GM10248 (cell line): ENCODE results near the gene EDAR.

Source experiments
- CTCF ChIA-PET: fragments of 300-600 bp; sonication (Branson Sonifier 250); formaldehyde crosslinking; extraction: SDS; loops from one replicate; lab custom pipeline; 2021; ENCODE audit warnings: antibody characterized with exemption; lab: Yijun Ruan, JAX
- POLR2A ChIA-PET: fragments of 350-650 bp; sonication (Branson Sonifier 250); formaldehyde crosslinking; extraction: SDS; loops from one replicate; lab custom pipeline; 2020; ENCODE audit warnings: antibody characterized with exemption; lab: Yijun Ruan, JAX
- DNase-seq: peaks from one replicate; pipeline ENCODE4 v3.0.0; 2012; ENCODE audit errors: extremely low spot score
- TF ChIP-seq, protein P1 (sequence below): IDR thresholded peaks from 2 replicates; pipeline ENCODE4 v1.5.1; 2012; ENCODE audit warnings: mild to moderate bottlenecking, low read depth; ENCODE audit errors: extremely low read depth, missing control alignments, control extremely low read depth

Gene EDAR

GRCh38 chr2:108911401-108911800 is 77.6 kb downstream of the EDAR start:
- TF ChIP-seq, protein P1, sequence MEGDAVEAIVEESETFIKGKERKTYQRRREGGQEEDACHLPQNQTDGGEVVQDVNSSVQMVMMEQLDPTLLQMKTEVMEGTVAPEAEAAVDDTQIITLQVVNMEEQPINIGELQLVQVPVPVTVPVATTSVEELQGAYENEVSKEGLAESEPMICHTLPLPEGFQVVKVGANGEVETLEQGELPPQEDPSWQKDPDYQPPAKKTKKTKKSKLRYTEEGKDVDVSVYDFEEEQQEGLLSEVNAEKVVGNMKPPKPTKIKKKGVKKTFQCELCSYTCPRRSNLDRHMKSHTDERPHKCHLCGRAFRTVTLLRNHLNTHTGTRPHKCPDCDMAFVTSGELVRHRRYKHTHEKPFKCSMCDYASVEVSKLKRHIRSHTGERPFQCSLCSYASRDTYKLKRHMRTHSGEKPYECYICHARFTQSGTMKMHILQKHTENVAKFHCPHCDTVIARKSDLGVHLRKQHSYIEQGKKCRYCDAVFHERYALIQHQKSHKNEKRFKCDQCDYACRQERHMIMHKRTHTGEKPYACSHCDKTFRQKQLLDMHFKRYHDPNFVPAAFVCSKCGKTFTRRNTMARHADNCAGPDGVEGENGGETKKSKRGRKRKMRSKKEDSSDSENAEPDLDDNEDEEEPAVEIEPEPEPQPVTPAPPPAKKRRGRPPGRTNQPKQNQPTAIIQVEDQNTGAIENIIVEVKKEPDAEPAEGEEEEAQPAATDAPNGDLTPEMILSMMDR, result no peak
- ChIA-PET CTCF (interaction anchor here (1.6 kb wide), 2 partner anchors 13 to 17 kb away, joined by 3 to 4 read pairs; no protein-coding TSS in a partner anchor), POLR2A (no interaction called here)
- DNase-seq, result no peak

DNA sequence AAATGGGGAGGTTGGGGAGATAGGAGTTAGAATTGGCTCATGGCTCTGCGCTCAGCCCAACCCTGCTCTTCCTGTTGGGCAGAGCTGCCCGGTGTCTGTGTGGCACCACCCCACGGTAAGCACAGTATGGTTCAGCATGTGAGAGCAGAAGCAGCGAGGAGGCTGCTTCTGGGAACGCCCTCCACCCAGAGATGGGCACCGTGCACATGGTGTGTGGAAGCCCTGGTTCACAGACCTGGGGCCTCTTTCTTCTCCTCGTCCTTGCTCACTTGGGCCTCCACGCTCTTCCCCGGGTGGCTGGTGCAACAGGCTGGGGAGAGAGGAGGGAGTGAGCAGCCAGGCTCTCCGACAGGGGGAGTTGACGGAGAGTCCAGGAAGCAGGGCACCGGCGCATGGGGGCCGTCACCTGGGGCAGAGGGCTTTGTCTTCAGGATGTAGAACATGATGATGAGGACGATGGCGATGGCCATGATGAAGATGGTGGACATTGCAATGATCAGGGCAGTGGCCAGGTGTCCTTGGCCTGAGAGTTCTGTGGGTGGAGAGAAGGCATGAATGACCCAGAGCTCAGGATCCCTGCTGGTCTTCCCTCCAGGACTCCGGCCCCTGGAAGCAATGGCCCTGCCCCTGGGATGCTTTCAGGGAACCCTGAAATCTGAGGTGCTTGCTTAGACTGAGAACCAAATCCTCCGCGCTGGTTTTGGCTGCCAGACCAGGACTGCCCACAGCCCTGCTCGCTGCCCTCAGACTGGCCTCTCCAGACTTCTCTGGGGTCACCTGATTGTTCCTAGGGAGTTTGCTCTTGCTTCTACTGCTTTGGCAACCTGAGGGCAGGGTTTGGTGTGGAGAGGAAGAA is 78.3 kb downstream of the EDAR start:
- ChIA-PET POLR2A (no interaction called here), CTCF (interaction anchor here (1.6 kb wide), 1 partner anchor 18 kb away, joined by 4 read pairs; no protein-coding TSS in a partner anchor)
- DNase-seq, result no peak
- TF ChIP-seq, protein P1, result no peak

GRCh38 chr2:108910011-108910431 is 79.0 kb downstream of the EDAR start:
- TF ChIP-seq, protein P1, result no peak
- ChIA-PET CTCF (no interaction called here), POLR2A (no interaction called here)
- DNase-seq, result no peak

- ChIA-PET CTCF (no interaction called here), POLR2A (no interaction called here)
- TF ChIP-seq, protein P1, result no peak
- DNase-seq, result no peak
Measured at GRCh38 chr2:108909275-108909823, 79.7 kb downstream of the EDAR start.

DNA sequence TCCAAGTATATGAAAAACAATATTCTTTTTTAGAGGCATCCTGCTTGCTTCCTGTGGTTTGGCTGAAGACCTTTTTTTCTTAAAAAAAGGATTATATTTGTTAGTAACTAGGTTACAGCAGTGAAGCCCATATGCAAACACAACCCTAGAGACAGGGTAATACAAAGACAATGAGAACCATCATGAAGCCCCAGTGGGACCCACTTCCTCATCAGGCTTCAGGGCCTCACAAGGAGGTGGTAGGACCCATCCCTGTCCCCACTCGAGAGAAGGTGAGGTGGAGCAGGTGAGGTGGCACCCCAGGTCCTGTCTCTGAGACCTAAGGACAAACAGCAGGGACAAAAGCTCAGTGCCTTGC is 80.3 kb downstream of the EDAR start:
- DNase-seq, result no peak
- POLR2A ChIA-PET, result no interaction called here
- CTCF ChIA-PET, result no interaction called here

More for the DNA sequence above, 80.3 kb downstream of the EDAR start:
- TF ChIP-seq, protein P1, result no peak
